Hepatocyte (in vitro differentiated cells): ENCODE results near the gene PGA4. TPM values are rescaled to one million over a fixed set of nuclear protein-coding genes. Genes with fewer than 3 reads are reported as not detected.
"Not testable (repeated sequence)": the region's sequence is repeated elsewhere in the genome, so short reads cannot be mapped to it uniquely, and the experiment has no call there.

ENCODE experiments used
- DNase-seq: peaks from one replicate; pipeline ENCODE4 v3.0.0-alpha.2; 2016; ENCODE audit warnings: low spot score
- H2AFZ ChIP-seq: fragments of 200-600 bp; sonication (generic); 2 replicates; pipeline ENCODE4 v1.6.0; 2016; ENCODE audit warnings: antibody characterized with exemption, mild to moderate bottlenecking
- H3K27ac ChIP-seq: fragments of 200-600 bp; sonication (generic); 2 replicates; pipeline ENCODE4 v1.5.1; 2016; ENCODE audit warnings: mild to moderate bottlenecking
- H3K27me3 ChIP-seq: fragments of 200-600 bp; sonication (generic); 2 replicates; pipeline ENCODE4 v1.6.1; 2016
- H3K36me3 ChIP-seq: fragments of 200-600 bp; sonication (generic); replicated peaks from 2 replicates; pipeline ENCODE4 v1.5.1; 2016; ENCODE audit warnings: low read depth; ENCODE audit not compliant: insufficient read depth
- H3K4me1 ChIP-seq: fragments of 200-600 bp; sonication (generic); 2 replicates; pipeline ENCODE4 v1.5.1; 2016; ENCODE audit warnings: mild to moderate bottlenecking, moderate library complexity; ENCODE audit not compliant: insufficient read depth
- H3K4me2 ChIP-seq: fragments of 200-600 bp; sonication (generic); 2 replicates; pipeline ENCODE4 v1.6.0; 2016
- H3K4me3 ChIP-seq: fragments of 200-600 bp; sonication (generic); 2 replicates; pipeline ENCODE4 v1.5.1; 2016; ENCODE audit warnings: mild to moderate bottlenecking
- H3K79me2 ChIP-seq: fragments of 200-600 bp; sonication (generic); 2 replicates; pipeline ENCODE4 v1.6.0; 2017; ENCODE audit warnings: mild to moderate bottlenecking
- H3K9me2 ChIP-seq: fragments of 200-600 bp; sonication (generic); replicated peaks from 2 replicates; pipeline ENCODE4 v1.6.0; 2017; ENCODE audit warnings: mild to moderate bottlenecking; ENCODE audit not compliant: insufficient read depth
- H3K9me3 ChIP-seq: fragments of 200-600 bp; sonication (generic); 2 replicates; pipeline ENCODE4 v1.5.1; 2016; ENCODE audit warnings: low read depth, mild to moderate bottlenecking
- H4K20me1 ChIP-seq: fragments of 200-600 bp; sonication (generic); 2 replicates; pipeline ENCODE4 v1.6.0; 2016; ENCODE audit warnings: mild to moderate bottlenecking; ENCODE audit not compliant: insufficient read depth, poor library complexity, severe bottlenecking
- EZH2 ChIP-seq: fragments of 200-600 bp; sonication (generic); IDR thresholded peaks from 2 replicates; pipeline ENCODE4 v1.6.1; 2016; ENCODE audit warnings: antibody characterized with exemption, mild to moderate bottlenecking, borderline replicate concordance
- EZH2phosphoT487 ChIP-seq: fragments of 200-600 bp; sonication (generic); IDR thresholded peaks from one replicate; pipeline ENCODE4 v1.6.1; 2018; ENCODE audit warnings: antibody characterized with exemption, mild to moderate bottlenecking, low read depth, moderate library complexity; ENCODE audit not compliant: unreplicated experiment, severe bottlenecking
- WGBS: methylation state at CpG from one replicate; pipeline ENCODE4 v1.1.6; 2016; ENCODE audit warnings: low lambda C conversion rate; ENCODE audit errors: missing lambda C conversion rate; 5-methylcytosine and 5-hydroxymethylcytosine counted together
- polyA plus RNA-seq: library from polyadenylated mRNA; unstranded; fragments of >200 nt; fragmentation: Nextera tagmentation; extraction: Ambion mirVana; gene quantifications from 2 replicates; pipeline ENCODE4 v1.2.1, GENCODE V29; 2016
- total RNA-seq: library from RNA; depleted of rRNA; stranded (reverse); fragments of >200 nt; gene quantifications from 2 replicates; pipeline ENCODE4 v1.2.3, GENCODE V29; 2014
- TF ChIP-seq, protein P1 (sequence below): fragments of 200-600 bp; sonication (generic); IDR thresholded peaks from 2 replicates; pipeline ENCODE4 v1.5.1; 2016; ENCODE audit warnings: antibody characterized with exemption, mild to moderate bottlenecking; ENCODE audit not compliant: poor library complexity

The PGA4 gene
- total and polyA plus RNA-seq, 2 experiments from 2014 or later, result 2.0 to 16.2 TPM

DNA sequence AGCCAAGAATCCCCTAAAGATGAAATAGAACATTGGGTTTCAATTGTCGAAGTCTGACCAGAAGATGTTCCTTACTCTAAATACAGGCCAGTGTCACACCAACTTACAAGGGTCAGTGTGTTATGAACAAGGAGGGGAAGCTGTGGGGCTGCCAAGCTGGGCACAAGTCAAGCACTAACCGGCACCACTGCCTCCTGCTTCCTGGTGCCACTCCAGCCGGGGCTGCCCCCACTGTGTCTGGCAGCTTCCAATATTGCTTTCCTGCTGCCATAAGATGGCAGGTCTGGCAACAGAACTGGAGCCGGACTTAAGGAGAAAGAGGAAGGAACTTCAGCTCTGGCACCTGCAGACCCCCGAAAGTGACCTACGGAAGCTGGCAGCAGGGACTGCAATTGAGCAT, 47.2 kb upstream of the PGA4 start:
- Histone ChIP-seq H3K4me3 (no peak overlapping the region), H3K36me3 (no peaks in the 10 kb centered on the region), H3K4me2 (no peak overlapping the region), H3K27me3 (no peaks in the 10 kb centered on the region), H2AFZ (no peak overlapping the region), H3K4me1 (no peaks in the 10 kb centered on the region), H3K27ac (no peak overlapping the region), H3K79me2 (no peaks in the 10 kb centered on the region), H3K9me3 (no peaks in the 10 kb centered on the region), H3K9me2 (no peaks in the 10 kb centered on the region), H4K20me1 (no peaks in the 10 kb centered on the region)
- no peak for TF ChIP-seq EZH2phosphoT487
- TF ChIP-seq, protein P1, sequence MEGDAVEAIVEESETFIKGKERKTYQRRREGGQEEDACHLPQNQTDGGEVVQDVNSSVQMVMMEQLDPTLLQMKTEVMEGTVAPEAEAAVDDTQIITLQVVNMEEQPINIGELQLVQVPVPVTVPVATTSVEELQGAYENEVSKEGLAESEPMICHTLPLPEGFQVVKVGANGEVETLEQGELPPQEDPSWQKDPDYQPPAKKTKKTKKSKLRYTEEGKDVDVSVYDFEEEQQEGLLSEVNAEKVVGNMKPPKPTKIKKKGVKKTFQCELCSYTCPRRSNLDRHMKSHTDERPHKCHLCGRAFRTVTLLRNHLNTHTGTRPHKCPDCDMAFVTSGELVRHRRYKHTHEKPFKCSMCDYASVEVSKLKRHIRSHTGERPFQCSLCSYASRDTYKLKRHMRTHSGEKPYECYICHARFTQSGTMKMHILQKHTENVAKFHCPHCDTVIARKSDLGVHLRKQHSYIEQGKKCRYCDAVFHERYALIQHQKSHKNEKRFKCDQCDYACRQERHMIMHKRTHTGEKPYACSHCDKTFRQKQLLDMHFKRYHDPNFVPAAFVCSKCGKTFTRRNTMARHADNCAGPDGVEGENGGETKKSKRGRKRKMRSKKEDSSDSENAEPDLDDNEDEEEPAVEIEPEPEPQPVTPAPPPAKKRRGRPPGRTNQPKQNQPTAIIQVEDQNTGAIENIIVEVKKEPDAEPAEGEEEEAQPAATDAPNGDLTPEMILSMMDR, result no peak
- no peak for TF ChIP-seq EZH2
- DNase-seq, result no peak
- 96% methylated on average over 6 of the region's 6 CpGs for WGBS

- TF ChIP-seq EZH2phosphoT487 (no peak), EZH2 (no peak)
- TF ChIP-seq, protein P1, result no peak
- H3K9me3 ChIP-seq, result no peaks in the 10 kb centered on the region
- no peaks in the 10 kb centered on the region for H3K36me3 ChIP-seq
- H3K9me2 ChIP-seq, result no peaks in the 10 kb centered on the region
- no peak overlapping the region for H3K27ac ChIP-seq
- H3K4me1 ChIP-seq, result no peaks in the 10 kb centered on the region
- no peaks in the 10 kb centered on the region for H3K79me2 ChIP-seq
- no peaks in the 10 kb centered on the region for H3K27me3 ChIP-seq
- 74% methylated on average over 6 of the region's 6 CpGs for WGBS
- H3K4me2 ChIP-seq, result no peak overlapping the region
- DNase-seq, result no peak
- H2AFZ ChIP-seq, result no peak overlapping the region
- no peaks in the 10 kb centered on the region for H4K20me1 ChIP-seq
- no peak overlapping the region for H3K4me3 ChIP-seq
Observed at GRCh38 chr11:61176446-61176845, 45.7 kb upstream of the PGA4 start.

GRCh38 chr11:61180205-61180604, 41.9 kb upstream of the PGA4 start:
- H3K27ac ChIP-seq, H3K27me3 ChIP-seq, H2AFZ ChIP-seq, H4K20me1 ChIP-seq, H3K4me3 ChIP-seq, H3K4me2 ChIP-seq, H3K4me1 ChIP-seq, H3K9me2 ChIP-seq, H3K9me3 ChIP-seq, H3K79me2 ChIP-seq, H3K36me3 ChIP-seq, DNase-seq: not testable (repeated sequence)
- WGBS, result 94% methylated on average over 6 of the region's 6 CpGs

- no peaks in the 10 kb centered on the region for H3K9me3 ChIP-seq
- no peak overlapping the region for H3K4me3 ChIP-seq
- H3K4me2 ChIP-seq, result no peak overlapping the region
- no peaks in the 10 kb centered on the region for H3K79me2 ChIP-seq
- H3K27me3 ChIP-seq, result no peaks in the 10 kb centered on the region
- no peaks in the 10 kb centered on the region for H3K36me3 ChIP-seq
- no peaks in the 10 kb centered on the region for H3K9me2 ChIP-seq
- no peak for TF ChIP-seq EZH2phosphoT487
- TF ChIP-seq, protein P1, result no peak
- no peak for TF ChIP-seq EZH2
- DNase-seq, result no peak
- WGBS, result 97% methylated on average over 4 of the region's 4 CpGs
- no peak overlapping the region for H3K27ac ChIP-seq
- no peaks in the 10 kb centered on the region for H3K4me1 ChIP-seq
- H2AFZ ChIP-seq, result no peak overlapping the region
- H4K20me1 ChIP-seq, result no peaks in the 10 kb centered on the region
Observed at GRCh38 chr11:61181489-61181888, 40.7 kb upstream of the PGA4 start.
